ENCODE measurements around the gene IL4.
"Not testable (repeated sequence)": the region's sequence is repeated elsewhere in the genome, so short reads cannot be mapped to it uniquely, and the experiment has no call there.

Gene IL4

DNA sequence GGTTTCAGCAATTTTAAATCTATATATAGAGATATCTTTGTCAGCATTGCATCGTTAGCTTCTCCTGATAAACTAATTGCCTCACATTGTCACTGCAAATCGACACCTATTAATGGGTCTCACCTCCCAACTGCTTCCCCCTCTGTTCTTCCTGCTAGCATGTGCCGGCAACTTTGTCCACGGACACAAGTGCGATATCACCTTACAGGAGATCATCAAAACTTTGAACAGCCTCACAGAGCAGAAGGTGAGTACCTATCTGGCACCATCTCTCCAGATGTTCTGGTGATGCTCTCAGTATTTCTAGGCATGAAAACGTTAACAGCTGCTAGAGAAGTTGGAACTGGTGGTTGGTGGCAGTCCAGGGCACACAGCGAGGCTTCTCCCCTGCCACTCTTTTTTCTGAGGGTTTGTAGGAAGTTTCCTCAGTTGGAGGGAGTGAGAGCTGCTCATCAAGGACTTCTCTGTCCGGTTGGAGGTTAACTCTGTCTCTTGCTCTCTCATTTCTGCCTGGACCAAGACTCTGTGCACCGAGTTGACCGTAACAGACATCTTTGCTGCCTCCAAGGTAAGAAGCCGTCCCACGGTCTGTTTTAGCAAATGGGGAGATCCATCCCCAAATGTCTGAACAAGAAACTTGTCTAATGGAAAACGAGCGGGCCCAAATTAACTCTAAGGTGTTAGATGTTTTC is at the start of gene IL4:
Gene IL4, plus strand, starts transcription at position 51 of the 692 bp plus-strand sequence. Its CDS starts 62 bp downstream, at position 113.
- no peak for DNase-seq (ENCODE audit: low read depth)

DNA sequence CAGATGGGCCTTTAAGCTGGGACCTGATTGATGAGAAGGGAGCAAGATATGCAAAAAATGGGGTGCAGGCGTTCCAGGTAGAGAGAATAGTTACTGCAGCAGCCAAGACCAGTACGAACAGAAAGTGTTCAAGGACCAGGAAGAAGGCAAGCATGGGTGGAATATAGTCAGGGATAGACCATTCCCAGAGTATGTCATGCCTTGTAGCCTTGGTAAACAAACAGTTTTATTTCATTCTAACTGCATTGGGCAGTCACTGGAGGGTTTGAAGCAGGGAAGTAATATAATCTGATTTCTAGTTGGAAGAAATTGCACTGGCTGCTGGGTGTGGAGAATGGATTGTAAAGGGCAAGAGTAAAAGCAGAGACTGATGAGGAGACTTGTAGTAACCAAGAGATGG is 46.3 kb upstream of the IL4 start:
- no peak for DNase-seq (ENCODE audit: low read depth)

DNA sequence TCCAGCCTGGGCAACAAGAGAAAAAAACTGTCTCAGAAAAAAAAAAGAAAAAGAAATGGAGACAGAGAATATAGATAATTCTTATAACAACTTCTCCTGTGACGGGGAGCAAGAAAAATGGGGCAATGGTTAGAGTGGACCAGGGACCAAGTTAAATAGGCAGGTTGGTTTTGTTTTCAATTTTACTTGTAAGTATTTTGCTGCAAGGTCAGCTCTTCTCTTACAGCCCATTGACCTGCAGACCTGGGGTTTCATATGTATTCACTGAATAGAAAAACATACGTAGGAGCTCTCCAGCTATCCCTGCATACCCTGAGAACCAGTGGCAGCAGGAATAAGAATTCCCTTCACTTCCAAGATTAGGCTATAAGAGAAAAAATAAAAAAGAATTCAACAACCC is 45.0 kb upstream of the IL4 start:
- no peak for DNase-seq (ENCODE audit: low read depth)

DNA sequence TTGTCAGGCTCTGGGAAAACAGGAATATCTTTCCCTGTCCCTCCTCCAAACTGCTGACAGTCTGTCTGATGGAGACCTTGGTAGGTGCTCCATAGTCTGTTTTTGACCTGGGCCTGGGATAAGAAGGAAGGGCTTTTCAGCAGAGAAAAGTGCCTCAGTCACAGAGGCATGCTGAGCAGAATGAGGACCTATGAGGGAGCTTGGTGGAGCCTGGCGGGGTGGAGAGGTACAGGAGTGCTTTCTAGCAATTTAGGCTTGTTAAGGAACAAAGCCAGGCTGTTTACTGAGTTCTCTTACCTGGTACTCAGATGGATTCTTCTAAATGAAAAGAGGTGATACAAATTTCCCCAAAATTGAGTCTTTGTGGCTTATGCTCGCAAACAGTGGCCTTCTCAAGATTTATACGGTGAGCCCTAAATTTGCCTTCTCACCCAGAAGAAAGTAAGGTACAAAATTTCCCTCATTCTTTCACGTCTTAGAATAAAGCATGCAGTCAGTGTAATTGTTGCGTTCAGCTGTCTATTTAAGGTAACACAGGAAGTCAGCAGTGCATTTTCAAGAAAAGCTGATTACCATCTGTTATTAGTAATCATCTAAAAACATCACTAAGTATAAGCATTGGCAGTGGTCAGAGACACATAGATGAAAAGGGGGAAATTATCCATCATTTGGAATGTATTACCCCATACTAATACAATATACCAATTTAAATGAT is 44.4 kb upstream of the IL4 start:
- DNase-seq (ENCODE audit: low read depth), result no peak

DNA sequence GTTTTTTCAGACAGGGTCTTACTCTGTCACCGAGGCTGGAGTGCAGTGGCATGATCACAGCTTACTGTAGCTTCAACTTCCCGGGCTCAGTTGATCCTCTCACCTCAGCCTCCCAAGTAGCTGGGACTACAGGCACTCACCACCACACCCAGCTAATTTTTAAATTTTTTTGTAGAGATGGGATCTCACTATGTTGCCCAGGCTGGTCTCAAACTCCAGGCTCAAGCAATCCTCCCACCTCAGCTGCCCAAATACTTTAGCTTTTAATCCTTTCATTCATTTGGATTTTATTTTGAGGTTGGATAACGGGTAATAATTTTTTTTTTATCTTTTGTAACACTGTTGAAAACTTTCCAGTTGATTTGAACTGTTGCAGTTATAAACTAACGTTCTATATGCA is 40.2 kb upstream of the IL4 start:
- not testable (repeated sequence) for DNase-seq (ENCODE audit: low read depth)

DNA sequence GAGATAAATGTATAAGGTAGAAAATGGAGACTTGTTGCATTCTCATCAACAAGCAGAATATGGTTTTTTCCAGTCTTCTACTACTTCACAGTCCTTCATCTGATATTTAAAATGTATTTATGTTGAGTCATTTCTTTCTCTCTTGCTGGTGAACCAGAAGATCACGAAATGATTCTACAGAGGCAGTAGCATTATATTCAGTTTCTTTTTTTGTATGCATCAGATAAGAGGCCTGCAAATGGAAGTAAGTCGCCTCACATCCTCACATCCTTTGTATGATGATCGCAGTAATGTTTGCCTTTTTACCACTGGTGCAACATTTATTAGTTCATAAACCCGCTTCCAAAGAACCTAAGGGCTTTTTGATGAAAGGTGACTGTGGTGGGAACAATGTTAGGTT is 37.9 kb upstream of the IL4 start:
- DNase-seq (ENCODE audit: low read depth), result no peak

DNA sequence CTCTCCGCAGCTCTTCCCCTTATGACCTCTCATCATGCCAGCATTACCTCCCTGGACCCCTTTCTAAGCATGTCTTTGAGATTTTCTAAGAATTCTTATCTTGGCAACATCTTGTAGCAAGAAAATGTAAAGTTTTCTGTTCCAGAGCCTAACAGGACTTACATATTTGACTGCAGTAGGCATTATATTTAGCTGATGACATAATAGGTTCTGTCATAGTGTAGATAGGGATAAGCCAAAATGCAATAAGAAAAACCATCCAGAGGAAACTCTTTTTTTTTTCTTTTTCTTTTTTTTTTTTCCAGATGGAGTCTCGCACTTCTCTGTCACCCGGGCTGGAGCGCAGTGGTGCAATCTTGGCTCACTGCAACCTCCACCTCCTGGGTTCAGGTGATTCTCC is 36.5 kb upstream of the IL4 start:
- no peak for DNase-seq (ENCODE audit: low read depth)

DNA sequence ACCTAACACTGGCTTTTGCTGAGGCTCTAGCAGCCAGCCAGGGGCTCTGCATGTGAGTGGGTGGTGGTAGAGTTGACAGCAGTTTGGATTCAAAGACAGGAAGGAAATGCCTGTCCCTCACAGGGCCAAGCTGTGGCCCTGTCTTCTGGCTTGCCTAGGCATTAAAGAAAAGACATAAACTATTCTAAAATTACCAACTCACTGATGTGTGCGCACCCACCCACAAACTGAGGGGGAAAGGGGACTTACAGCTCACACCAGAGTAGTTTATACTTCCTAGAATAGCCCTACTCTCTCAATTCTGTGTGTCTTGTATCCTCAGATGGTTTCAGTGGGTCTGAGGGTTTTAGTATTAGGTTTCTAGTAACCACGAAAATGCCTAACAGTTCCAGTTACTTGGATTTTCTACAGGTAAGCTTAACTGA is 34.1 kb upstream of the IL4 start:
- DNase-seq (ENCODE audit: low read depth), result no peak

DNA sequence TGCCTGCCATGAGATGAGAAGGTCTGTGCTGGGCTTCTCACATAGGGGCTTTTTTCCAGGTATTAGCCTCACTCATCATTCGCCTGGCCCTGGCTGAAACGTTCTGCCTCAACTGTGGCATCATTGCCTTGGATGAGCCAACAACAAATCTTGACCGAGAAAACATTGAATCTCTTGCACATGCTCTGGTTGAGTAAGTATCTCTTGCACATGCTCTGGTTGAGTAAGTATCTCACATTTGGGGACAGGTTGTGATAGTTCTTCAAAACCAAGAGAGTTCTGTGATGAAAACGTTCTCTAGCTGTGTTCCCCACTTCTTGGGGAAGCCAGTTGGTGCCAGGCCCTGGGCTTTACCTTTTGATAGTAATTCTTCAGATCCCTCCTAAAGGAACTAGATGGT is 33.2 kb upstream of the IL4 start:
- DNase-seq (ENCODE audit: low read depth), result no peak

DNA sequence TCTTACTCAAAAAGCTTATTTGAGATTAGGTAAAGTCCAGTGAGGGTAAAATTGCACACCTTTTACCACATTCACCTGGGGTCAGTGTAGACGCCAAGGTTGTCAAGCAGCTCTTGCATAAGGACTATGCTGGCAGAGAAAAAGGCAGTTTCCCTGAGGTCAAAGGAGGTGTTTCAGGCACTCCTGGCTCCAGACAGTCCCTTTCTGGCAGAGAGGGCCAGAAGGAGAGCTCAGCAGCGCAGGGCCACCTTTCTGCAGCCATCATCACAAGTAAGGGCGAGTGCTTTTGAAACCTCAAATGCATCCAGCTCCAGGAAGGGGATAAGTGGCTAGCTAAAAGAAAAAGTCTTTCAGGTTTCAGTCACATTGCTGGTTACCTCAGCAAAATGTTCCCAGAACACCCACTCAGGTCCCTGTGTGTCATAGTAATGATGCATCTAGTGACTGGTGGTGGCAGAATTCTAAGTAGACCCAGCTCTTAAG is 32.5 kb upstream of the IL4 start:
- no peak for DNase-seq (ENCODE audit: low read depth)

DNA sequence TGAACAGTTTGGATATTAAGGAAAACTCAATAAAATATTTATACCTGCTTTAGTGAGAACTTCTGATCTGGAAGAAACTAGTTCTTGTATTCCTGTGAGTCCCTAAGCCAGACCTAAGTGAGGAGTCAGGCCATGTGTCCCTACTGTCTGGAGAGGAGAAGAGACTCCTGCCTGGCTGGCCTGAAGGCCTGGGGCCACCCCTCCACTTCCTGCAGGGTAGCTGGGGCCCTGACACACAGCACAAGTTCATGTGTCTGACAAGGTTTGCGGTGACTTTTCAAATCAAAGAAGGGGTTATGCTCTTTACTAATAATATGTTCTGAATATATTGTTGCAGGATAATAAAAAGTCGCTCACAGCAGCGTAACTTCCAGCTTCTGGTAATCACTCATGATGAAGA is 31.9 kb upstream of the IL4 start:
- no peak for DNase-seq (ENCODE audit: low read depth)

DNA sequence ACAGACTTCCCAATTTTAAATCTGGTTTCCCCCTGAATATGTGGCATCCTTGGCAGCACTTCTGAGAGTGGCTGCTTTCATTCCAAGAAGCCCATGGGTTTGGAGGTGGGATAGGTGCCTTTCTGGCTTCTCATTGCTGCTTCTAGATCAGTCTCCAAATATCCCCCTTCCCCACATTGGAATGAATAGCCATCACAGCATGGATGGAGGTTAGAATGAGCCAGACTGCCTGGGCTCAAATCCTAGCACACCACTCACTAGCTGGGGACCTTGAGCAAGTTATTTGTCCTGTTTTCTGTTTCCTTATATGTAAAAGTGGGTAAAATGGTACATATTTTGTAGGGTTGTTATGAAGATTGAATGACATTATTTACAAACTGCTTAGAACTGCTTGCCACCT is 29.6 kb upstream of the IL4 start:
- no peak for DNase-seq (ENCODE audit: low read depth)

DNA sequence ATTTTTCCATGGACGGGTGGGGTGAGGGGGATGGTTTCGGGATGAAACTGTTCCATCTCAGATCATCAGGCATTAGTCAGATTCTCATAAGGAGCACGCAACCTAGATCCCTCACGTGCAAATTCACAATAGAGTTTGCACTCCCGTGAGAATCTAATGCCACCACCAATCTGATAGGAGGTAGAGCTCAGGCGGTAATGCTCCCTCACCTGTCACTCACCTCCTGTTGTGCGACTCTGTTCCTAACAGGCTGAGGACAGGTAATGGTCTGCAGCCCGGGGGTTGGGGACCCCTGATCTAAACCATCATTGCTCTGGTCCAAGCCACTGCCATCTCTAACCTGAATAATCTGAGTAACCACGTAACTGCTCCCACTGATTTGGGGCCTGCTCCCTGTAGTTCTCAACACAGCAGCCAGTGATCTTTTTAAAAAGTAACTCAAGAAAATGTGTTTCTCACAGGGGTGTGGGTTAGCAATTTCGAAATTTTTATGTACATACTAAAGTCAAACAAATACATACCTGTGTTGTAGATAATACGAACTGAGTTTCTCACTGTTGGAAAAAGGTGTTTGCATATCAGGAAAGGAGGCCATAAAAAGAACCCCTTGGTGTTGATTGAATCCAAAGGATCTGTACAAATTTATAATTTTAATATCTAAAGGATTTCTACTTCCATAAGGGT is 27.1 kb upstream of the IL4 start:
- DNase-seq (ENCODE audit: low read depth), result no peak

DNA sequence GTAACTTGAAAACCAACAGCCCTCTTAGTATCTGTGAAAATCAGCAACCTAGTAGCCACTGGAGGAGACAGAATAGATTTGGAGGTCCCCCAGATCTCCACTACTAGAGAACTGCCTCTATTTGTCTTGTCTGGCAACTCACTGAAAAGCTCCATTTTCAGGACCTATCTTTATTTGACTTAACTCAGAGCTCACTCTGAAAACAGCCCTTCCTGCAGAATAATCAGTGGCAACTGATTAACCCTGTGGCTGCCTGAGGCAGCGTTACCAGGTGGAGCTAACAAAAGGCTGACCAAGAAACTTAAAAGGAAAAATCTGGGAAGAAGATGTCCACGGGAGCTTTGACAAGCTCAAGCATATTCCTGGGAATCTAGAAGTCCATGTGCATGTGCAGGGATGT is 26.3 kb upstream of the IL4 start:
- DNase-seq (ENCODE audit: low read depth), result no peak

DNA sequence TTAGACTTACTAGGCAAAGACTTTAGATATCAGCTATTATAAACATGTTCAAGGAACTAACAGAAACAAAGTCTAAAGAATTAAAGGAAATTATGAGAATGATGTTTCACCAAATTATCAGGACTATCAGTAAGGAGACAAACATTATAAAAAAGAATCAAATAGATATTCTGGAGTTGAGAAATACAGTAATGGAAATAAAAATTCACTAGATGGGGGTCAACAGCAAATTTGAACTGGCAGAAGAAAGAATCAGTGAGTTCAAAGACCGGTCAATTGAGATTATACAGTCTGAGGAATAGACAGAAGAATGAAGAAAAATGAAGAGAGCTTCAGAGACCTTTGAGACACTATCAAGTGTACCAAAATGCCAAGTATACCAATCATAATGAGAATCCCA is 25.4 kb upstream of the IL4 start:
- no peak for DNase-seq (ENCODE audit: low read depth)

DNA sequence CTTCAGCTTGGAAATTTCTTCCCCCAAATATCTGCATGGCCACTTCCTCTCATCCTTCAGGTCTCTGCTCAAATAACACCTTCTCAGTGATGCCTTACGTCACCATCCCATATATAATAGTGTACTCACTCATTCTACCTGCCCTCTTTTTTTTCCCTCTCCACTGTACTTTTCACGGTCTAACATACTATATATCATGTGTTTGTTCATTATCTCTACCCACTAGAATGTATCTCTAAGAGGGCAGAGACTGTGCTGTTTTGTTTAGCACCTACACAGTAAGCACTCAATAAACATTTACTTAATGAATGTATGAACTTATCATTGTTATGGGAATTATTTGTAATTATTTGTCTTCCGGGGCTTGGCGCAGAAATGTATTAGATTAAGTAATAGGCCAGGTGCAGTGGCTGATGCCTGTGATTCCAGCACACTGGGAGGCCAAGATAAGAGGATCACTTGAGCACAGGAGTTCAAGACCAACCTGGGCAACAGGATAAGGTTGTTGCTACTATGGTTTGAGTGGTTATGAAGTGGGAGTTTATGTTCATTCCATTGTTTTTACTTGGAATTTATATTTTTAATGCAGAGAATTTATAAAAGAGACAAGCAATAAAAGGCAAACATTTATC is 21.8 kb upstream of the IL4 start:
- no peak for DNase-seq (ENCODE audit: low read depth)

DNA sequence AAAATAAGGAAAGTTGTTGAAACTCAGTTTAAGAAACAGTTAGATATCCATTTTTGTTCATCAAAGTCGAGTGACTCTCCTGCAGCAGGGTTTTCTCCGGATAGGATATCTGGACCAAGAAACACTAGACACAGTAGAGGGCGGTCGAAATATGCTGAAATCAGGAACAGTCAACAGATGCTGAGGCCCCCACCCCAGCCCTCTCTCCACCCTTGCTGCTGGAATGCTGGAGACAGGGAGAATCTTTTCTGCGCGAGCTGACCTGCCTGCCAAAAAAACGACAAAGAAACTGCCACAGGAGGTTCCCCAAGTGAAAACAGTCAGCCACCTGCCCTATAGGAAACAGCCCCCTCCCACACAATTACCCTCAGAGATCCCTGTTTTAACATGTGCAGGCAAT is 20.1 kb upstream of the IL4 start:
- DNase-seq (ENCODE audit: low read depth), result peak; percentile 12

DNA sequence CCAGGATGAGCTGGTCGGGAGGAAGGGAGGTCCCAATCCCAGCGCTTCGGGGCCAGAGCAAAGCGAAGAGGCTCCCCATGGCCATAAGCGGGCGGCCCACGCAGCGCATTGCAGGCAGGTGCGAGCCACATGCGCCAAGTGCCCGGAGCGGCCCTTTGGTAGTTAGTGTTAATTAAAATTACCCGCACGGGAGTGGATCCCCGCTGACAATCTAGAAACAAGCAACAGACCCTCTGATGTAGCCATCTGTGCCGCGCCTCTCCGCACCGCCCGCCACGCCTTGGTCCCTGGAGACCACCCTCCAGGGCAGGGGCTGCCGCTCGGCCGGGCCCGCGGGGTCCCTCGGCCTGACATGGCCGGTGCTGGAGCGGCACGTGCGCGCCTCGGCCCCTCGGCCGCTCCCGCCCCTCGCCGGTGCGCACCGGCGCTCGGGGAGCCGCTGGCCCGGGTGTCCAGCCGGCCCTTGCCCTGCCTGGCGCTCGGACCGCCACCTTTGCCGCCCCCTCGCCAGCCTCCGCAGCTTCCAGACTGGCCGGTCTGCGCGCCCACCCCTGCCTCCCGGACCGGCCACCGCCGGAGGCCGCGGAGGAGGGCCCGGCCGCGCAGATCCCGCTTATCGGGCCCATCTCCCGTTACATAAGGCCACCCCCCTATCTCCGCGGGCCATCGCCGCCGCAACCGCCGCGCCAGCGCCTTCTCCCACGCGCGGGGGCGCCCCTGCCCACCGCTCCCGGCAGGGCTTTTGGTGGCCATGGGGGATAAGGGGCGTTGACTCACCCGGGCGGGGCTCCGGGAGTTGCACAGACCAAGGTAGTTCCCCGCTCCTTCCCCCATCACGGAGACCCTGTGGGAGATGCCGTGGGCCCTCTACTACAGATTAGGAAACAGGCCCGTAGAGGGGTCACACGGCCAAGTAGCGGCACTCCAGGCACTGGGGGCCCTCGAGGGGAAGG is 17.7 kb upstream of the IL4 start:
- DNase-seq (ENCODE audit: low read depth), result peak; percentile 49

DNA sequence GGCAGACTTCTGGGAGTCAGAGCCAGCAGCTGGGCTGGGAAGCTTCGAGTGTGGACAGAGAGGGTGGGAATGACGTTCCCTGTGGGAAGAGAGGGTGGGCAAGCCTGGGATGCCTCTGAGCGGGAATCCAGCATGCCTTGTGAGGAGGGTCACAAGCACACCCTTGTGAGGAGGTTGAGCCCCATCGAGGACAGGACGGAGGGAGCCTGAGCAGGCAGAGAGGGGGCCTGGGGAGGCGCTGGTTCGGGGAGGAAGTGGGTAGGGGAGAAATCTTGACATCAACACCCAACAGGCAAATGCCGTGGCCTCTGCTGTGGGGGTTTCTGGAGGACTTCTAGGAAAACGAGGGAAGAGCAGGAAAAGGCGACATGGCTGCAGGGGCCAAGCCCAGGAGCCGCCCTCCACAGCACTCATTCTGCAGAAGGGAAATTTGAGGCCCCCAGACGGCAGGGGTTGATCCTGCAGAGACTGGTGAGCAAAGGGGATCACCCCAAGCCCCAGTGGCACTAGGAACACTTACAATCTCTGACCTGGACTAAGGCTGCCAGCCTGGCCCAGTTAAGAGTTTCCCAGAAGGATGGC is 16.9 kb upstream of the IL4 start:
- no peak for DNase-seq (ENCODE audit: low read depth)

DNA sequence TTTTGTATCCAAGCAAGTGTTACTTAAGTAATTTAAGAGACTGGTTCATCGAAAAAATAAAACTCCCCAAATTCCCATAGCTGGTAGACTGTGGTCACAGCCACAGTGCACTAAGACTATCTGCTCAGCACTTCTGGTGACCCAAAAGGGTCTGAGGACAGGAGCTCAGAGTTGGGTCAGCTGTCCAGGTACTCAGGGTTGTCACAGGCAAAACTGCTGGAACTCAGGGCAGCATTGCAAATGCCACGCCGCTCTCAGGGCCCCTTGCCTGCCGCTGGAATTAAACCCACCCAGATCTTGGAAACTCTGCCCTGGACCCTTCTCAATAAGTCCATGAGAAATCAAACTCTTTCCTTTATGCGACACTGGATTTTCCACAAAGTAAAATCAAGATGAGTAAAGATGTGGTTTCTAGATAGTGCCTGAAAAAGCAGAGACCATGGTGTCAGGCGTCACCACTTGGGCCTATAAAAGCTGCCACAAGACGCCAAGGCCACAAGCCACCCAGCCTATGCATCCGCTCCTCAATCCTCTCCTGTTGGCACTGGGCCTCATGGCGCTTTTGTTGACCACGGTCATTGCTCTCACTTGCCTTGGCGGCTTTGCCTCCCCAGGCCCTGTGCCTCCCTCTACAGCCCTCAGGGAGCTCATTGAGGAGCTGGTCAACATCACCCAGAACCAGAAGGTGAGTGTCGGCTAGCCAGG is 16.0 kb upstream of the IL4 start, which contains the start of gene IL13:
Gene IL13, plus strand, starts transcription at position 498 of the 705 bp plus-strand sequence. Its CDS starts 14 bp downstream, at position 512.
- DNase-seq (ENCODE audit: low read depth), result no peak

Data from EH (cell line).